Measurements from ENCODE around the gene RAB31.

DNA sequence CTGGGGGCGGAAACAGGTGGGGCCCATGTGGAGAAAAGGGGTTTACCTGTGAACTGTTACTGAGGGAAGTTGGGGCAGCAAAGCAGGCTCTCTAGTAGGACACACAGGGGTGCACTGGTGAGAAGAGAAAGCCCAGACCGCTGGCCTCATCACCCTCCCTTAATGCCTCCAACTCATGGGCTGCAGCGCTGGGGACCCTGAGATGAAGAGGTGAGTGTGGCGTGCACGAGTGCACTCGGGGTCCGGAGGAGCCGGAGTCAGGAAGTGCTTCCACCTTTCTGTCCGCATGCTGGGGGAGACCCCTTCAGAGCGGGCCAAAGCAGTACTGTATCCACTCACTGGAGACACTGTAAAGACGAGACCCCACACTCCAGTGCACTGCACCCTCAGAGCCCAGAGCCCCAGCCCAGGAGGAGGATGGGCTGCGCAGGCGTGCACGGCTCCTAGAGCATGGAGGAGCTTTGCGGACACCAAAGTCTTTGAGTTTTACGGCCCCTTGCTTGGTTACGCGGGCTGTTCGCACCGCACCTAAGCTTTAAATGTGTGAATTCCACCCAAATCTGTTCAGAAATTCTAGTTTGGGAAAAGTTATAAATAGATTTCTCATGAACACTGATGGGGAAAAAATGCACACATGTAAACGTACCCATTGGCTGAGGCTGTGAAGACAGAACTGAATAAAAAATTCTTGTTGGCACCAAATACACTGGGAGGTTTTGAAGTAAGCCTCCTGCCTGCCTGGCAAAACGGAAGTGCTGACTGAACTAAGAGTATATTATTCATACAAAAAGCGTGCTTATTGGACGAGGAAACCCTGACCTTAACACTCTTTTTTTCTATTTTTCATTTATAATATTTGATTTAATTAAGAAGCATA lies 48.4 kb upstream of the RAB31 start:
- TF ChIP-seq POLR2A (IDR thresholded peaks at IDR 0.05) = no peak
- TF ChIP-seq, protein P1, sequence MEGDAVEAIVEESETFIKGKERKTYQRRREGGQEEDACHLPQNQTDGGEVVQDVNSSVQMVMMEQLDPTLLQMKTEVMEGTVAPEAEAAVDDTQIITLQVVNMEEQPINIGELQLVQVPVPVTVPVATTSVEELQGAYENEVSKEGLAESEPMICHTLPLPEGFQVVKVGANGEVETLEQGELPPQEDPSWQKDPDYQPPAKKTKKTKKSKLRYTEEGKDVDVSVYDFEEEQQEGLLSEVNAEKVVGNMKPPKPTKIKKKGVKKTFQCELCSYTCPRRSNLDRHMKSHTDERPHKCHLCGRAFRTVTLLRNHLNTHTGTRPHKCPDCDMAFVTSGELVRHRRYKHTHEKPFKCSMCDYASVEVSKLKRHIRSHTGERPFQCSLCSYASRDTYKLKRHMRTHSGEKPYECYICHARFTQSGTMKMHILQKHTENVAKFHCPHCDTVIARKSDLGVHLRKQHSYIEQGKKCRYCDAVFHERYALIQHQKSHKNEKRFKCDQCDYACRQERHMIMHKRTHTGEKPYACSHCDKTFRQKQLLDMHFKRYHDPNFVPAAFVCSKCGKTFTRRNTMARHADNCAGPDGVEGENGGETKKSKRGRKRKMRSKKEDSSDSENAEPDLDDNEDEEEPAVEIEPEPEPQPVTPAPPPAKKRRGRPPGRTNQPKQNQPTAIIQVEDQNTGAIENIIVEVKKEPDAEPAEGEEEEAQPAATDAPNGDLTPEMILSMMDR (IDR thresholded peaks at IDR 0.05) = no peak
